HG03342 (cell line): ENCODE results near the gene LRRN4CL.
A peak's percentile ranks its signal among the peaks of the same experiment; 100 is the strongest.
"Not testable (repeated sequence)": the region's sequence is repeated elsewhere in the genome, so short reads cannot be mapped to it uniquely, and the experiment has no call there.

Experiments
- ATAC-seq: cut with Tn5 transposase; IDR thresholded peaks from one replicate; pipeline ENCODE4 v1.9.1; 2021; ENCODE audit warnings: mild to moderate bottlenecking, moderate library complexity; ENCODE audit not compliant: unreplicated experiment

LRRN4CL gene

DNA sequence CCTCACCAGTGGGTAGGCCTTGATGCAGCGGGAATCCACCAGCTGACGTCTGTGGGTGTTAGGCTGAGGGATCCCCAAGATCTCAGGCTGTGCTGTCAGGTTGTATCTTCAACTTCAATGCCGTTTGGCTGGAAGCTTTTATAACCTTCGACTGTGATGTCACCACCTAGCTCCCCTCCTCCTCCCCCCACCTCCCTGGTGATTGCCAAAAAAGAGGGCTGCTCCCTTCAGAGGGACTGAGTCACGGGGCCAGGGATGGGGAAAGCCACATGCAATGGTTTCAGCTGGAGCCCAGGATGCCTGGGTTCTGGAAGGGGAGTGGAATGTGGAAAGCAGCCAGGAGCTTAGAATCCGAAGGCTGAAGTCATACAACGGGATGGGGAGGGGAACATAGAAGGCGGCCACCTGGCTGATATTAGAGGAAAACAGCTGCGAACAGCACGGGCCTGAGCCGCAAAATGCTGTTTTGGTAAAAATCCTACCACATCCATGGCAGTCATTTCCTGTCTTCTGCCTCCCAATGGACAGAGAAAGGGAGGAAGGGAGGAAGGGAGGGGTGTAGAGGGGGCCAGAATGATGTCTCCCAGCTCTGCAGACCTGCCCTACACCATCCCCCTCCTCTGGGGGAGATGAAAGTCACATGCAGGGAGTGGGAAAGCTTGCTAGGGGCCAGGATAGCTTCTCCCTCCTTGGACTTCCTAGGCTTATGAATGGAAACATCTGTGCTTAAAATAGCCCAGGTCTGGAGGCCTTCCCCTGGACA is at the start of gene LRRN4CL:
LRRN4CL (minus strand) TSS at position 110 of the 763 bp plus-strand sequence. CDS start 1,022 bp downstream, outside the sequence.
- no peak for ATAC-seq

DNA sequence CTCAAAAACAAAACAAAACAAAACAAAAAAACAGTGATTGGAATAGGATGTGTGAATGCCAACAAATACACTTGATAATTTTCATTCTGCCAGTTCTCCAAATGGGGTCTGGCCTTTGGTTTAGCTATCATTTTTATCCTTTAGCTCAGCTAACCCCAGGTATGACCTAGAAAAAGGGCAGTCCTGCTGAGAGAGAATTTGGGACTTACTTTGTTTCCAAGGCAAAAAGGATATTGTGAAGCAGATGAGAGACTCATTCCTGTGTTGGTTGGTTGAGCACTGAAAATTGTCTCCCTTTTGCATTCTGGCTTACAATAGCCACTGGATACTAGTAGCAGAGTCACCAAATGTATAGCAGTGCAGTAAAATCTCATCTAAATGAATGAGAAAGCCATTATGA is 47.9 kb upstream of the LRRN4CL start:
- ATAC-seq: no peak

DNA sequence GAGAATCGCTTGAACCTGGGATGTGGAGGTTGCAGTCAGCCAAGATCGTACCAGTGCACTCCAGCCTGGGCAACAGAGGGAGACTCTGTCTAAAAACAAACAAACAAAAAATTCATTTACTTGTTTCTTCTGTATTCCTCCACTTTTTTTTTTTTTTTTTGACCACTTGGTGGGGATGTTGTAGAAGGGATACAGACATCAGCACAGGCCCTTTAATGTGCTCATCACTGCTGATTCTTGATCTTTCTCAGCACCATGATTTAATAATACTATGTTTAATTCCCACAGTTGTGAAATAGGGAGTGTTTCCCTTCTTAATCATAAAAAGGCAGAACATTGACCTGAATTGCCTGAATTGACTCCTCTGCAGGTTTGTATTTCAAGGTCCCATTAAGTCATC is 43.5 kb upstream of the LRRN4CL start:
- no peak for ATAC-seq

- not testable (repeated sequence) for ATAC-seq
Measured at GRCh38 chr11:62730076-62730475, 40.7 kb upstream of the LRRN4CL start.

- peak; percentile 18 for ATAC-seq
Measured at GRCh38 chr11:62728171-62728988, 39.0 kb upstream of the LRRN4CL start, which contains the start of gene TTC9C. TSS of gene TTC9C (plus strand) at chr11:62728486. CDS start at chr11:62728849, 363 bp downstream.

- ATAC-seq: peak; percentile 47
Measured at GRCh38 chr11:62727872-62728170, 38.5 kb upstream of the LRRN4CL start.

DNA sequence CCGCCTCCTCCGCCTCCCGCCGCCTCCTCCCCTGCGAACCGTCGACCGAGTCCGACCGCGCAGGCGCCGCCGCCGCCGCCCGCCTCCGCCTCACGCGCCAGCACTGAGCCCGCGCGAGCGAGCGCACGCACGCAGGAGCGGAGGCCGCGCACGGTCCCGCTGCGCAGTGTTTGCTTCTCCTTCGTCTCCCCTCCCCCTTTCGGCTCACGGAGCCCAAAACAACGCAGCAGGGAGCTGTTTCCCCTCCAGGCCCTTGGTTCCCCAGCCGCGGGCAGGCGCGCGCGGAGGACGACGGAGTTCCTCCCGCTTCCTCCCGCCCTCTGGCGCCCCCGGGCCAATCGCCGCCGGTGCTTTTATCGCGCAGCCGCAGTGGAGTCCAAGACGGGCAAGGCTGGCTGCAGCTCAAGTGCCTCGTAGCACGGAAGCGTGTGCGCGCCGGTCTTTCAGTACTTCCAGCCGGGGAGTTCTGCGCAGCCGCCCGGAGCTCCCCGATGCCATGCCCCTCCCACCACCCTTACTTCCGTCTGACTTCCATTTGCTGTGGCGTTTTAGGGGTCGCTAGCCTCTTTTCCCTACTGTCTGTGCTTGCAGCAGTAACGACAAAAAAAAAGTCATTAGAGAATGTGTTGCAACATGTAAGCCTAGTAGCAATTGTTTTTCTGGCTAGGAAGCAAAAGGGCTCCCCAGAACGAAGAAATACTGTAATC is 38.0 kb upstream of the LRRN4CL start, which contains the start of gene HNRNPUL2:
HNRNPUL2 (minus strand) TSS at position 293 of the 707 bp plus-strand sequence. CDS start 301 bp downstream, outside the sequence.
- ATAC-seq: peak; percentile 69

- ATAC-seq: no peak
Measured at GRCh38 chr11:62726915-62727164, 37.5 kb upstream of the LRRN4CL start.

- no peak for ATAC-seq
Measured at GRCh38 chr11:62726156-62726914, 37.0 kb upstream of the LRRN4CL start.

- no peak for ATAC-seq
Measured at GRCh38 chr11:62725646-62726045, 36.3 kb upstream of the LRRN4CL start.

DNA sequence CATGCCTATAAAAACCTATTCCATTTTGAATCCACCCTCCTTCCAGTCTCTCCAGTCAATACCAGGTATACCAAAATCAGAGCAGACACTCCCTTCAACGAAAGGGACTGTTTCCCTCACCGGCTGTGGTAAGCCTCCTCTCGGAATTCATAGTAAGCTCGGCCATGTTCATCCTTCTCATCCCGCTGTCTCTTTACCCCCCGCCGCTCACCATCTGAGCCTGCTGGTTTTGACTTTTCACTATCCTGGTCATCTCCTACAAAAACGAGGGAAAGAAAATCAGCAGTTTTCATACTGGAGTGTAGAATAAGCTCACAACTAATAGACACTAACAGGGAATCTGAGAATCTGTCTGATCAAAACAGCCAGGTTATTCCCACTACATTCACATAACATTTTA is 34.8 kb upstream of the LRRN4CL start:
- no peak for ATAC-seq

DNA sequence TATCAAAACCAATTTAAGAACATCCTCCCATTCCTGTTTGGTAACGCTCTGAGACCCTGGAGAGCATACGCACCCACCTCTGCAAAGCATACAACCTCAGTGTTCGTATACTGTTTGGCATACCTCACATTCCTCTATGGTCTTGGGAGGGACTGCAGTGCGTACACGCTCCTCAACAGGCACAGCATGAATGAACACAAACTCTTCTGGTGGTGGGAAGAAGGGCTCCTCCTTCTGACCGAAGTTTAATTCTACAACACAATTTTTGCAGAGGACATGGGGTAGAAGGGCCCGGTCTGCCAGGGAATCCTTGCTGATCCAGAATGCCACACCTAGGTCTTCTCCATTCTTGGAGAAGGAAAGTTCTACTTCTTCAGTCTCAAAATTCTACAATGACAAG is 32.7 kb upstream of the LRRN4CL start:
- ATAC-seq: no peak

GRCh38 chr11:62719302-62719978 is 30.1 kb upstream of the LRRN4CL start:
- no peak for ATAC-seq

GRCh38 chr11:62716816-62717215 is 27.5 kb upstream of the LRRN4CL start:
- ATAC-seq: no peak

GRCh38 chr11:62716206-62716605 is 26.9 kb upstream of the LRRN4CL start:
- no peak for ATAC-seq

DNA sequence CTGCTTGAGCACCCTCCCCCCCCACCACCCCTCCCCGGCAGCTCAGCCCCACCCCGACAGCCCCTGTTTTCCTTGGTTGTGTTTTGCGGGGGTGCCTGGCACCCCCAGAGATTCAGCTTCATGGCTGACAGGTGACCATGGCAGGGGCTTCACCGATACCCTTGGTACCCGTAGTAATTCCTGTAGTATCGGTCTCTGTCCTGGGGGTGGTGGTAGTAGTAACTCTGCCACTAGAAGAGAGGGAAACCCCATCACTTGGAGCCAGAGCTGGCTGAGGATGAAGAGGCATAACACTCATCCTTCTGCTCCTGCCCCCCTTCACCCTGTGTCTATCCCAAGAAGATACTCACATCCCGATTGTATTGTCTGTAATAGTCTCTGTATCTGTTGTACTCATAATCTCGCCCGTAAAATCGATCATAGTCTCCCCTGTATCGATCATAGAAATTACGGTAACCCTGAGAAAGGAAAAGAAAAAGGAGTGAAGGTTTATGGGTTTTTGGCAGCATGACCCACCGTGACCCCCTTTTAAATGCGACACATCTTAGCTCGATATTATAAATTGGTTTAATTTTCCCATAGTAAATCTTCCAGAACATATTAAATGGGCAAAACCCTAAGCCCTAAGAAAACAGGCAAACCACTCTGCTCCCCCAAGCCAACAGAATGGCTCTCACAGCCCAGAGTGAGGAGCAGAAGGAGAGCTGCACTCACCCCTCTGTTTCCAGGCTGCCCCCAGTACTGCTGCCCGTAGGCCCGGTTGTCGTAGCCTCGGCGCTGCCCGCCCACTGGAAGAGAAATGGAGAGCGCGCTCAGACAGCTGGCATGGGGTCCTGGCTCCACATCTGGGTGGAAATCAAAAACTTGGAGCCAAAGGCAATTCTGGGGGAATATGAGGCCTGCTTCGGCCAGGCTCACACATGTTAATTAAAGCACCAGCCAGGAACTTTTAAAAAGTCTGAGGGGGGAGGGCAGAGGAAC is 26.1 kb upstream of the LRRN4CL start:
- no peak for ATAC-seq

DNA sequence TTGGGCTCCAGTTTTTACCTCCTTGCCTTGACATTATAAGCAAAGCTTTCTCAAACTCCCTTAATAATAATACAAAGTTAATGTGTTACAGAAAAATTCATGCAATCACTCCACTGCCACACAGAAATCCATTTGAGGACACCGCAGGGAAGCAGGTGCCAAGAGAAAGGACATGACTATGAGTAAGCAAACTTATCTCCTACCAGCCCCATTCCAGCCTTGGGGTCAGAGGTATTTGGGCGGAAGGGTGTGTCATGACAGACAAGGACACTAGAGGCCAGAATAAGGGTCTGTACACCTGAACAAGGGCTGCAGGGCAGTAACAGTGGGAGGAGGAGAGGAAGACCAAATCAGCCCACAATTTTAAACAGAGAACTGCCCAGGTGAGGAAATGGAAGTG is 24.0 kb upstream of the LRRN4CL start:
- no peak for ATAC-seq

GRCh38 chr11:62712861-62713260 is 23.5 kb upstream of the LRRN4CL start:
- no peak for ATAC-seq

DNA sequence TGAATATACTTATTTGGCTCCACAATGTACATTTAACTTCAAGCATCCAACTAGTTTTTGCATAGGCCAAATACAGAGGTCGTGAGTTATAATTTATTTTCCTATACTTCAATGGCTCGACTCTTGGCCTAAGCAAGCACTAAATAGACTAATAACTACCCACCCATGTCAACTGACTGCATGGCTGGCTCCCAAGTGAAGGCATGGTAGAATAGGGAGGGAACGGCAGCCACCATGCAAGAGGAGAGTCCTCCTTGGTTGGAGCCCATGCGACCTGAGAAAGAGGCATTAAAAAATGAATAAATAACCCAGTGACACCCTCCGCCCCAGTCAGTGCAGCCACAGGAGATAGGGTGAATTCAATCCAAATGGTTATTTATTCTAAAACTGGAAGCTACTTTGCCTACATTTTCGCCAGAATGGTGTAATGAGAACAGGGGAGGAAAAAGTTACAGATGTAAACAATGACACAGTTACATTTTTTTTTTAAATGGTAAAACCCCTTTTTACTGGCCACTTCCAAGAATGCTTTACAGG is 23.0 kb upstream of the LRRN4CL start:
- no peak for ATAC-seq
